NT2/D1 (cell line): ENCODE measurements around the gene SPATS1.

Experiments
- SUZ12 ChIP-seq: IDR thresholded peaks from 2 replicates; pipeline ENCODE4 v1.6.1; 2011; ENCODE audit not compliant: insufficient read length, insufficient read depth; ENCODE audit errors: extremely low read depth
- ZNF274 ChIP-seq: IDR thresholded peaks from 2 replicates; pipeline ENCODE4 v1.6.1; 2011; ENCODE audit warnings: mild to moderate bottlenecking, low read depth, low read length

DNA sequence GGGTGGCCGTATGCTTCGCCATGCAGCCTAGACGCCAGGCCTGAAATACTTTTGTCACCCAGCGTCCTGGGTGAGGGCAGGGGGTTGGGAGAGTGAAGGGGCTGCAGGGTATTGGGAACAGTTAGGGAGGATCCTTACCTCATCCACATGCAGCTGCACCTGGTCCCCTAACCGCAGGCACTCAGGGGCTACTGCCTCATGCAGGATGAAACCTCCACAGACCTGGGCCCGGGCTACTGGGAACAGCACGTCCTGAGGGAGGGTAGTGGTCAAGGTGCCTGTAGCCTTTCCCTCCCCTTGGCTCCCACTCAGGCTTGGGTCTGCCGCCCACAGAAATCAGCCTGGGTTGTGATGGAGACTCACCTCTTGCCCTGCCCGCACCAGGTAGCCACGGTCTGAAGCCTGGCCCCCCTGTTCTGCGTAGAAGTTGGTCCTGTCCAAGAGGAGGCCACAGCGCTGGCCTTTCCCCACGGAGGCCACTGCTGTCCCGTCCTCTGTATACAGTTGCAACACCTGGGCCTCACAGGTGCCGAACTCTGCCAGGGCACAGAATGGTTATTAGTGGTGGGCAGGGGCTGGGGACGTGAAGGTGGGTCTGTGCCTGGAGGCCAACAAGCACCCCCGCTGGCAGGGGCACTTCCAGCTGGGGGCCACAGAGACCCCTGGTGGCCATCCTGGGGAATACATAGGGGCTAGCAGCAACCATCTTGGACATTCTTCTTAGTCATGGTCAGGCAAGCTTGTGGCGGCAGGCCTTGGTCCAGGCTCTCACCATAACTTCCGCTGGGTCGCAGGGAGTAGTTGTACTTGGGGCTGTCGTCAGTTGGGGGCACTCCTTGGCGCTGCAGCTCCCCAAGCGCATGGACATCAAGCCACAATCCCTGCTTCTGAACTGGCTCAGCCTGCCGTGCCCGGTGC is 37.9 kb upstream of the SPATS1 start:
- TF ChIP-seq SUZ12 = no peak
- TF ChIP-seq ZNF274 = no peak
